Medulla oblongata (tissue), 1 donor: ENCODE results near the gene S100A6.
"Not testable (repeated sequence)": the region's sequence is repeated elsewhere in the genome, so short reads cannot be mapped to it uniquely, and the experiment has no call there.

Experiments
- DNase-seq: peaks from one replicate; pipeline ENCODE4 v3.0.0-alpha.2; 2015; ENCODE audit errors: extremely low spot score

The S100A6 gene

DNA sequence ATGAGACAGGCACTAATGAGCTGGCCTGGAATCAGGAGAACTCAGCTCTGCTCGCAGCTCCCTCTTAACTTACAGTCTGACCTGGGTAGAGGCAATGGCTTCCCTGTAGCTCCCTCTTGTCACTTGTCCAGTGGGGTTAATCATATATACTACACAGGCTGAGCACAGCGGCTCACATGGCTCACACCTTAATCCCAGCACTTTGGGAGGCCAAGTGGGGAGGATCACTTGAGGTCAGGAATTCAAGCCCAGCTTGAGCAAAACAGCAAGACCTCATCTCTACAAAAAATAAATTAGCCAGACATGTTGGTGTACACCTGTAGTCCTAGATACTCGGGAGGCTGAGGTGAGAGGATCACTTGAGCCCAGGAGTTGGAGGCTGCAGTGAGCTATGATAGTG is 4.2 kb downstream of the S100A6 start:
- DNase-seq: no peak

DNA sequence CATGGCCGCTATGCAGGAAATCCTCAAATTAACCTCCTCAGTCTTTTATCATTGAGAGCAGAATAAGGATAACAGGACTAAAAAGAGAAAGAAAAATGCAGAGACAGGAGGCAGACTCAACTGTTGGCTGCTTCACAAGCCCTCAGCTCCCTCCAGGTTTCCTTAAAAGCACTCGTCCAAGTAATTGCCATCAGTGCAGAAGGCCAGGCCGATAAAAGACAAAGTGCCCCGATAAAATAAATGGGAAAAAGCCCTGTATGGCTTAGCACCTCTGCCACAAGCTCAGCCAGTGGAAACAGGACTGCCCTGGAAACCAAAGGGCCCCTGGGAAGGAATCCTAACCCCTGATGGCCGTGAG is 8.1 kb downstream of the S100A6 start:
- no peak for DNase-seq

DNA sequence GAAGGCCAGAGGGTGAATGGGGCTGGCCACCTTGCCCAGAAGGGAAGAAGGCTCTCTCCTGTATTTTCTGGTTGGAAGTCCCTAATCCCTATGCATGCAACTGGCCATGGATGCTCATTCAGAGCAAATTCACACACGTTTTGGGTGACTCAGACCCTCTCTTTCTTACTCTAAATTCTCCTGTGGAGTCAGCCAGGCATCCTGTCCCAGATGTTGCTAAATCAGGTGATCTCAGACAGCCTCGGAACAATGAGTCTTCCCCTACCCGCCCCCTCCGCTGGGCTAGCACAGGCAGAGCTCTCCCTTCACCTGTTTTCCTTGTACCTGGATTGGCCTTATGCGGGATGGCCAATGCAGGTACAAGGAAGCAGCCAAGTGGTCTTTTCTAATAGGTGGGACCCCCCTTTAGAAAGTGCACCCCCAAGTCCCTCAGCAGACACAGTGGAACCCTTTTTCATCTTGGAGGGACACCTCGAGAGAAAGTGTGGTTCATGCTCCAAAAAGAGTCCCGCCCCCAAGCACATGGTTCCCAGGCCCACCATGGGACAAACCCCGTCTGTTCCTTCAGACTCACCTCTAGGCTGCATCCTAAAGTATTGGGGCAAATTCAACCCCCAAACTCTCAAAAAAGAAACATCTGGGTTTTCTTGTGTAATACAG is 8.6 kb downstream of the S100A6 start:
- no peak for DNase-seq

DNA sequence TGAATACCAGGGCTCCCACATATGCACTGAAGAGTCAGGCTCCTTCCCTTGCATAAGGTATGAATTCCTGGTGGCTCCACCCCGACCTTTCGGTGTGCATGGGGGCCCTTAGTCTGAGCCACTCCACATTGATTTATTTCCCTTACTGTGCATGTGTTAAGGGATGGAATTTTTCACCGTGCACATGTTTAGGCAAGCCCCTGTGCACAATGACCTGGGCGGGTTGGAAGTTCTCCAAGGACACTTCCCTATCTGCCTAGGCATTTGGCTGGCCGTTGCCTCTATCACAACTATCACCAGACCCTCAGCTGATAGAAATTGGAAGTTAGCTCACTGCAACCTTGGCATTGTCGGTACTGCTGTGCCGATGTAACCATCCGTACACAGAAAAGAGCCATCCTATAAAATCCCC is 9.7 kb downstream of the S100A6 start:
- no peak for DNase-seq

DNA sequence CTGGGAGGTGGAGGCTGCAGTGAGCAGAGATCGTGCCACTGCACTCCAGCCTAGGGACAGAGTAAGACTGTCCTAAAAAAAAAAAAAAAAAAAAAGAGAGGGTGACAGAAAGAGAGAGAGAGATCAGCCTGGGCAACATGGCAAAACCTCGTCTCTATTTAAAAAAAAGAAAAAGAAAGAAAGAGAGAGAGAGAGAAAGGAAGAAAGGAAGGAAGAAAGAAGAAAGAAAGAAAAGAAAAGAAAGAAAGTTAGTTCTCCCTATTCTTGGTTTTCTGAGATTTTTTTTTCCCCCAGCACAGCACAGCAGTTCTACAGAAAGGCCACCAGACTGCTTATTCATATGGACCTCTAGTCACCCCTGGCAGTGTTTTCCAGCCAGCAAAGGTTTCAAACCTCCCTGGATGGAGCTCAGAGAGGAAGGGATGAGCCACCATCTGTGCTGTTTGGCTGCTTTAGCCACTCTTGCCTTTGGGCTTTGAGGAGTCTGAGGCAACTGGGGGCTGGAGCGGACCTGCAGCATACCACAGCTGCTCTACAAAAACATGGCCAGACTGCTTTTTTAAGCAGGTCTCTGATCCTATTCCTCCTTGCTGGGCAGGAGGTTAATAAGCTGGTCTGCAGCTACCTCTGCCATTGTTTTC is 10.6 kb downstream of the S100A6 start:
- no peak for DNase-seq

DNA sequence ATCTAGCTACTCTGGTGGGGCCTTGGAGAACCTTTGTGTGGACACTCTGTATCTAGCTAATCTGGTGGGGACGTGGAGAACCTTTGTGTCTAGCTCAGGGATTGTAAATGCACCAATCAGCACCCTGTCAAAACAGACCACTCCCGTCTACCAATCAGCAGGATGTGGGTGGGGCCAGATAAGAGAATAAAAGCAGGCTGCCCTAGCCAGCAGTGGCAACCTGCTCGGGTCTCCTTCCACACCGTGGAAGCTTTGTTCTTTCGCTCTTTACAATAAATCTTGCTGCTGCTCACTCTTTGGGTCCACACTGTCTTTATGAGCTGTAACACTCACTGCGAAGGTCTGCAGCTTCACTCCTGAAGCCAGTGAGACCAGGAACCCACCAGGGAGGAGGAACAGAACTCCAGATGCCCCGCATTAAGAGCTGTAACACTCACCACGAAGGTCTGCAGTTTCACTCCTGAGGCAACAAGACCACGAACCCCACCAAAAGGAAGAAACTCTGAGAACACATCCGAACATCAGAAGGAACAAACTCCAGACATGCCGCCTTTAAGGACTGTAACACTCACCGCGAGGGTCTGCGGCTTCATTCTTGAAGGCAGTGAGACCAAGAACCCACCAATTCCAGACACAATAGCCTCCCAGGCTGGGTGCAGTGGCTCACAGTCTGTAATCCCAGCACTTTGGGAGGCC is 13.3 kb downstream of the S100A6 start:
- DNase-seq: not testable (repeated sequence)

DNA sequence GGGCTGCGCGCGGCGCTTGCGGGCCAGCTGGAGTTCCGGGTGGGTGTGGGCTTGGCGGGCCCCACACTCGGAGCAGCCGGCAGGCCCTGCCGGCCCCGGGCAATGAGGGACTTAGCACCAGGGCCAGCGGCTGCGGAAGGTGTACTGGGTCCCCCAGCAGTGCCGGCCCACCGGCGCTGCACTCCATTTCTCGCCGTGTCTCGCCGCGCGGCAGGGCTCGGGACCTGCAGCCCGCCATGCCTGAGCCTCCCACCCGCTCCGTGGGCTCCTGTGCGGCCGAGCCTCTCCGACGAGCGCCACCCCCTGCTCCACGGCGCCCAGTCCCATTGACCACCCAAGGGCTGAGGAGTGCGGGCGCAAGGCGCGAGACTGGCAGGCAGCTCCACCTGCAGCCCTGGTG is 14.0 kb downstream of the S100A6 start:
- DNase-seq: not testable (repeated sequence)

DNA sequence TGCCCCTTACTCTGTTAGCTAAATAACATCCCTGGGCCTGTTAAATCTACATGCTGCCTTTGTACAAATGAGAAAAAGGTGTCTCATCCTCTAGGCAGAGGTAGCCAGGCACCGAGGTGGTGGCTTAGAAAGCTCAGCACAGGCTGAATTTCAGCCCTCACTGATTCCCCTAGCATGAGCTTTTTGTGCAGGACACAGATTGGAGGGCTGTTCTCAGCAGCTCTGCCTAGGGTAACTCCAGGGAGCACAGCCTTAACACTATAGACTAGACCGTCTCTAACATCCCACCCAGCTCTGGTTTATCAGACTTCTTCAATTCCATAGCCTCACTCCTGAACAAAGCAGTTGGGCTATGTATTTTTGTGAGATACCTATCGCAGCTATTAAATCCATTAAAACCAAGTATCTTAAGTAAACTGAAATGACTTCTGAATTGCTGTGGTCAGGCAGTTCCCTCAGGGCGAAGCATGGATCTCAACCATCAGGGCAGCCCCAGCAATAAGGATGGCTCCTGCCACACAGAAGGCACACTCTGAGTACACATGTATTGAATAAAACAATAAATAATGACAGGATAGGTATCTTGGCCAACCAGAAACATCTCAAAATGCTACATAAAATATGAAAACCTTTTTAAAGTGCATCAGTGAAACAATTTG is 14.8 kb downstream of the S100A6 start:
- no peak for DNase-seq

DNA sequence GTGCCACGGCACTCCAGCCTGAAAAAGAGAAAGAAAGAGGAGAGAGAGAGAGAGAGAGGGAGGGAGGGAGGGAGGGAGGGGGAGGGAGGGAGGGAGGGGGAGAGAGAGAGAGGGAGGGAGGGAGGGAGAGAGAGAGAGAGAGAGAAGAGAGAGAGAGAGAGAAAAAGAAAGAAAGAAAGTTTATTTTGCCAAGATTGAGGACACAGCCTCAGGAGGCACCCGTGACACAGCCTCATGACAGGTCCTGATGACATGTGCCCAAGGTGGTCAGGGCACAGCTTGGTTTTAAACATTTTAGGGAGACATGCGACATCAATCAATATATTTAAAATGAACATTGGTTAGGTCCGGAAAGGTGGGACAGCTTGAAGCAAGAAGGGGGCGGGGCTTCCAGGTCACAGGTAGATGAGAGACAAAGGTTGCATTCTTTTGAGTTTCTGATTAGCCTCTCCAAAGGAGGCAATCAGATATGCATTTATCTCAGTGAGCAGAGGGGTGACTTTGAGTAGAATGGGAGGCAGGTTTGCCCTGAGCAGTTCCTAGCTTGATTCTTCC is 15.6 kb downstream of the S100A6 start:
- not testable (repeated sequence) for DNase-seq

DNA sequence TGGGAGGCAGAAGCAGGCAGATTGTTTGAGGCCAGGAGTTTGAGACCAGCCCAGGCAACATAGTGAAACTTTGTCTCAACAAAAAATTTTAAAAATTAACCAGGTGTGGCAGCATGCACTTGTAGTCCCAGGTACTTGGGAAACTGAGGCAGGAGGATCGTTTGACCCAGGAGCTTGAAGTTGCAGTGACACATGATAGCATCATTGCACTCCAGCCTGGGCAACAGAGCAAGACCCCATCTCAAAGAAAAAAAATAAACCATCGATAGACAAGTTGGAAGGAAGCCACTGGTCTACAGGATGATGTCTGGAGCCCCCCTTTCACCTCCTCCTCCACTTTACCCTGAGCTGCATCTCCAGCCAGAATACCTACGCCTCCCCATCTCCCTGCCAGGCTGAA is 16.5 kb downstream of the S100A6 start:
- DNase-seq: no peak

DNA sequence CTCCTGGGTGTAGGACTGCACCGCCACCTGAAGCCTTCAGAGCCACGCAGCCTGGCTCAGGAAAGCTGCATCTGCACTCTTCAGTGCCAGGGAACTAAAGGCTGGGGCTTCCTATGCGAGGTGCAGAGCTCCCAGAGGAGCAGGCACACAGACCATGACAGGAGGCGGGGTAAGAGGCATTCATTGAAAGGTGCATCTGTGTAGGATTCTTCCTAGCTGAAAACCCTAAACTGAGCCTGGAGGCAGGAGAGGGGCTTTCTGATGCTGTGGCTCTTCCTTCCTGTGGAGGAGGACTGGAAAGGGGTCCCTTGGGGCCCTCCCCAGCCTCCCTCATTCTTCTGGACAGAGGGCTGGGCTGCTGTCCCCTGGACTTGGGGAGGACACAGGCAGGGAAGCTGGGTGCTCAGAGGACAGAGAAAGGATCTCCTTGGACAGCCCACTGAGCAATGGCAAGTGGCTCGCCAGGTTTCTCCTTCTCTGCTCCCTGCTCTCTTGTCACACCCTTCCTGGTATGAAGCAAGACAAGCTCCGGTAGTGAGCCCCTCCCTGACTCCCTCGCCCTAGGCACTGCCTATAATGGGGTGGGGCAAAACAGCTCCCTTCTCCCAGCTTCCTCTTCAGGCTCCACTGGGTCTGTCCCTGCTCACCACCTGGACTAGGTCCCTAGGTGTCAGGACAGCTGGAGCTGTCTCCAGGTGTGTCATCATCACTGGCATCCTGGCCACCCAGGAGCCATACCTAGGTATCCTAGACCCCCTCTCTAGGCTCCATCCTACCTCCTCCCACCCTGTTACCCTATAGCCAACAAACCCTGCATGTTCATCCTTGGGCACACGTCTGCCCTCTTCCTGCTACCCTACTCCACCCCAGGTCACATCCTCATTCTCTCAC is 20.0 kb downstream of the S100A6 start:
- no peak for DNase-seq

DNA sequence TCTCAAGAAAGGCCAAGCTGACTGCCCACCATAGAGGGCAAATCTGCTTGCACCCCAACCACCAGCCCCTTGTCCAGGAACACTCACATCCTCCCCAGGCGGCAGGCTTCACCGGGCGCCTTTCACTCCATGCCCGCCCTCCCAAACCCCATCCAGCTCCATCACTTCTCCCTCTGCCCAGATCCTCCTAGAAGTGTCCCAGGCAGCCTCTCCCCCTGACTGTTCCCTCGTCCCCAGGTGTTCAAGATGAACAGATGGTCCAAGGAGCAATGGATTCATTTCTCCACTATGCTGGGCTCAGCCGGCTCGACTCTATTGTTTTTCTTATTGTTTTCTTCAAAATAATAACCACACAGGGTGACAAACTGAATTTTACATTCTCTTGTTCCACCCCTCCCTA is 22.1 kb downstream of the S100A6 start:
- no peak for DNase-seq

DNA sequence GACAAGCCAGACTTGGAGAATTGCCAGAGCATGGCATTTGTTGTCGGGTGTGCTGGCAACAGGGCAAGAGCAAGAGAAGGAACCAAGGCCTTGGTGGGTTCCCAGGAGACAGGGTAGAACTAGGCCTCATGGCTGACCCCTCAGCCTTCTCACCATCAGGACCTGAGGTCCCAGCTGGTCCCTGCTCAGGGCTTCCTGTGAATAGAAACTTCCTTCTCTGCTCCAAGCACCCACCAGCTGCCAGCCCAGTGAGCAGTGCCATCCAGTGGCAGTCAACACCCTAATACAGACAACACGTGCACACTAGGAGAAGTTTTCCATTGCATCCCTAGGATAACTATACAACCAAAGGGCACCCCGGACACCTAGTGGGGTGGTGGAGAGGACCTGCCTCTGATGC is 22.8 kb downstream of the S100A6 start:
- no peak for DNase-seq

DNA sequence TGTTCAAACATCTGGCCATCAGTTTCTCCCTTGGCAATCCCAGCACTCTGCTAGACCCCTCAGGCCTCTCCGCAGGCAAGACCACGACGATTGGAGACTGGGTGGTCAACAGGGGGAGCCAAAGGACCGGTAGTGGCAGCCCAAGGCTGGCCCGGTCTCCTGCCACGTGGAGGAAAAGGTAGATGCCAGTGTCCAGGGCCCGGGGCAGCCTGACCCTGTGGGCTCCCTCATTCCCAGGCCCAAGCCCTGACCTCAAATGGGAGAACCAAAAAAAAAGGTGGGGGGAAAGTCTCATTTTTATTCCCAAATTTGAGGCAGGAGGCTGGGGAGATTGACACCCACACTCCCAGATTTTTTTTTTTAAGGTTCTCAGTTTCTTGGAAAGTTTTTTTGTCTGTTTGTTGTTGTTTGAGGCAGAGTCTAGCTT is 24.8 kb downstream of the S100A6 start:
- peak; percentile 76 for DNase-seq

DNA sequence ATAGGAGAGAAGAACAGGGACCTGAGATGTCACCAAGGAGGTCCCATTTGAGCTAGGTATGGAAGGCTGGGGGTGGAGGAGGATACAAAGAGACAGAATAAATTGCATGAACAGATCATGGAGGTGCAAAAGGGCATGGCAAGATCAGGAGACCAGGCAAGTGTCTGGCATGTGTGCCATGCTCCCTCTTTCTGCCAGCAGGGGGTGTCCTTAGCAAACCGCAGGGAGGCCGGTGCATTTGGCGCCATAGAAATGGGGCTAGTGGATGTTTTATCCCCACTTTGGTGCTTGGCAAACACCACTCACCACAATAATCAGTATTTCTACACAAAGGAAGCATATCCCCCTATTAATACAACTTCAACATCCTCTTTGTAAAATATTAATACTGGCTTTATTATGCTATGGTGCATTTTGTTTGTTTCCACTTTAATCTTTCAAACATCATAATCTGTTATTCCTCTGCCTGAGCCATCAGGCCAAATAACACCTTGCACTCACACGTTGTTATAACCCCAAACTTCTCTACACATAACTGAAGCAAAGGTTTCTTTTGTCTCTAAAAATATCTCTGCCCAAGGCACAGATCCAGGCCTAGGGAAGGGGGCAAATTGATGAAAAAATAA is 25.9 kb downstream of the S100A6 start:
- DNase-seq: peak; percentile 38

DNA sequence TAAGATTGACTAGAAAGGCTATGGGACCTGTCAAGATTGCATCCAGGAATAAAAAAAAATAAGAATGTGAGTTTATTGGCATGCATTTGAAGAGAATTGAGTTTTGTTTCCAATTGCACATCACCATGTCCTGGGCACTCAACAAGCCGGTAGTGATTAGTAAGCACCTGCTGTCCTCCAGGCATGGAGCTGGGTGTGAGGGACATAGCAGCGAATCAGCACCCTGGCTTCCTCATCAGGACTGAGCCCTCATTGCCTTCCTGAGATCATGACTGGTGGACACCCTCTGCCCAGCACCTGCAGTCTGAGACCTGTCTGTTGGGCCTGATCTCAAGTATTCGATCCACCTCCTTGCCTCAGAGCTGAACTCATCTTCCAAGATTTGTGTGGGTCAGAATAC is 26.8 kb downstream of the S100A6 start:
- DNase-seq: no peak

DNA sequence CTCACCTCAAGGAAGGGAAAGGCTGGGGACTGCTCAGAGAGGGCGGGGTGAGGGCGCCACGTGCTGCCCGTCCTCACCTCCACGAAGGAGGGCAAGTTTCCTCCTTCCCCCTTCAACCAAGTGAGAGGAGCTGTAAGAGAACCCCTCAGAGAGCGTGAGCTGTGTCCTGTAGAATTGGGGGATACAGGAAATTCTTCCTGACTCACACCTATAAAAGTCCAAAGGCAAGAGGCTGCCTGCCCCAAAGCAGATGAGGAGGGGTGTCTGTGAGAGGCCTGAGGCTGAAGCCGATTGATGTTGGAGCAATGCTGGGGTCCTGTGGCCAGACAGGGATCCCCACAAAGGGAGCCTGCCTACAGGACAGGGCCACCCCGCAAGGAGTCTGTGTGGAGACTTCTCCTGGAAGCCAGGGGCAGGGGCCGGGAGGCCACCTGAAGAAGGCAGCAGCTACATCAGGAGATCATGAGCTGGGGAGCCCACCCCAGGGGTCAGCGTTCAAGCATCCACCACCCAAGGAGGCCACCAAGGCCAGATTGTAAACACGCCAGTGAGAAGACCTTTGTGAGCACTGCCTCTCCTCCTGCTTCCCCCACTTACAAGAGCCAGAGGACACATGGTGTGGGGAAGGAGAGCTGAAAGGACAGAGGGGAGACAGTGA is 27.7 kb downstream of the S100A6 start:
- DNase-seq: no peak

DNA sequence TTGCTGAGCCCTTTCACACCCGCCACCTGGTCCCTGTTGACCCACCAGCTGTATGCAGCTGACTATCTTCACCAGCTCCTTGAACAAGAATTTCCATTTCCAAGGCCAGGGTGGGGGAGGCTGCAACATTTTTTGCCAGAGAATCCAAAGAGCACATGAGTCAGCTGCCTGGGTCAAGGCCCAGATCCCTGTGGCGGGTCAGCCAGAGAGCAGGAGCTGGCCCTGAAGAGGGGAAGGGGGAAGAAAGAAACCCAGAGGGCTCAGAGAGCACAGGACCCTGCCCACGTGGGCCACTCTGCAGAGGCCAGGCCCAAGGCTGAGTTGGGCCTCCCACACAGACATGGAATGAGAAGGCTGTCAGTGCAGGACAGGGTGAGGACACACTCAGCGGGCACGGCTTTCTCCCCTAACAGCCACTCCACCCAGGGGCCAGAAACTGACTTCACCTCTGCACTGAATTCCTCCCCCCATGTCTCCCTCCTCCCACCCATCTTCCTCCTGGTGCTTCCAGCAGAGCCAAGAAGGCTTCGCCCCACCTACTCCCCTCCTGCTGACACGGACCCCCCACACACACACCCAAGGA is 28.9 kb downstream of the S100A6 start:
- DNase-seq: peak; percentile 56

DNA sequence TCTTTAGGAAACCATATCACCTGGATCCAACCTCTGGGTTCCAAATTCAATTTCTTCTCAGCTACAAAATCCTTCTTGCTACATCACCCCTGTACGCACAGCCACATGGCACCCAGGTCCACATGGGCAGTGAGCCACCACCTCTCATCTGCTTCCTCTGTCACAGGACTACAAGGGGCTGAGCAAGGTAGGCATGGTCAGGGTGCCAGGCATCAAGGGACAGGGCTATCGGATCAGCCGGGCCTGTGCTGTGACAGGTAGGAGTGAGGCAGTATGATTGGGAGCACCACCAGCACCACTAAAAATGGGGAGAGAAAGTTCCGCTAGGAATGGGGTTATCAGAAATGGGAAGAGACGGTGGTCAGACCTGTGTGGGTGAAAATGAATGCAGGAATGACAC is 29.4 kb downstream of the S100A6 start:
- no peak for DNase-seq

DNA sequence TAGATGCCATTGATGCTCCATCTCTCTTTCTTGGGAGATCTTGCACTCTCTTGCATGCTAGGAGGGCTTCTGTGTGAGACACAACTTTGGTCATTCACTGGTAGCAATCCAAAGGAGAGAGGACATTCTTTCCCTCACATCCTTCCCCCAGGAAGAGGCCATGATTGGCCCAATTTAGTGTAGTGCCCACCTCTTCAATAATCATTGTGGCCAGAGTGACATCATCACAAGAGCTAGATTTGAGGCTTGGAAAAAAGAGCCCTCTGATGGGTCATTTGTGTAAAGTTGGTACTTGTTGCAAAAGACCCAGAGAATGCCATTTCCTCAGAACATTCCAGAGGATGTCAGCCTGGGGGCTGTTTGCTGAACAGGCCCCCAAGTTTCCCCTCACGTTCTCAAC is 30.2 kb downstream of the S100A6 start:
- no peak for DNase-seq
